Tibial nerve (tissue), 4 donors: ENCODE measurements around the gene CFAP251. TPM values are rescaled to one million over a fixed set of nuclear protein-coding genes. Genes with fewer than 3 reads are reported as not detected.

Experiments used
- DNase-seq, 2 donors: peaks; one replicate each; pipeline ENCODE4 v3.0.0-alpha.2; 2019; ENCODE audit warnings: low spot score in 2 of 2
- H3K27ac ChIP-seq, 4 donors: fragments of 200-600 bp; sonication (generic) in 3 of 4; one replicate each; pipeline ENCODE4 v1.5.1; 2017 to 2019; ENCODE audit warnings: mild to moderate bottlenecking in 1 of 4
- H3K27me3 ChIP-seq, 2 donors: fragments of 200-600 bp; sonication (generic) in 1 of 2; one replicate each; pipeline versions ENCODE4 v1.5.1 to v1.6.0; 2017 to 2019
- H3K36me3 ChIP-seq, 3 donors: fragments of 200-600 bp; sonication (generic); one replicate each; pipeline ENCODE4 v1.5.1; 2018 to 2019
- H3K4me1 ChIP-seq, 4 donors: fragments of 200-600 bp; sonication (generic) in 3 of 4; one replicate each; pipeline ENCODE4 v1.5.1; 2017 to 2019
- H3K4me3 ChIP-seq, 4 donors: fragments of 200-600 bp; sonication (generic) in 3 of 4; one replicate each; pipeline ENCODE4 v1.5.1; 2017 to 2019; ENCODE audit warnings: mild to moderate bottlenecking in 1 of 4, moderate library complexity in 1 of 4
- H3K9me3 ChIP-seq, 4 donors: fragments of 200-600 bp; sonication (generic) in 3 of 4; one replicate each; pipeline ENCODE4 v1.5.1; 2017 to 2019
- CTCF ChIP-seq, 5 experiments: fragments of 200-600 bp in 3 of 5; fragments of 450-650 bp in 2 of 5; sonication (generic) in 3 of 5; IDR thresholded peaks; one replicate each; pipeline ENCODE4 v1.5.1; 2016 to 2019; ENCODE audit warnings: antibody characterized with exemption in 5 of 5, mild to moderate bottlenecking in 3 of 5, moderate library complexity in 2 of 5
- EP300 ChIP-seq, 2 donors: sonication (generic); formaldehyde crosslinking; IDR thresholded peaks; one replicate each; pipeline ENCODE4 v1.6.1; 2017; ENCODE audit warnings: antibody characterized with exemption in 2 of 2, mild to moderate bottlenecking in 1 of 2
- POLR2A ChIP-seq, 2 donors: fragments of 450-650 bp; IDR thresholded peaks; one replicate each; pipeline ENCODE4 v1.6.1; 2017; ENCODE audit warnings: antibody characterized with exemption in 2 of 2, mild to moderate bottlenecking in 2 of 2, moderate library complexity in 2 of 2
- WGBS, 2 donors: methylation state at CpG; one replicate each; pipeline ENCODE4 v1.1.5; 2018; 5-methylcytosine and 5-hydroxymethylcytosine counted together
- total RNA-seq, 4 donors: library from RNA; depleted of rRNA; stranded (reverse); fragments of >200 nt; gene quantifications; one replicate each; pipeline ENCODE4 v1.1.0, GENCODE V29; 2016

Gene CFAP251
- total RNA-seq, 4 donors from 2014 or later = 3.0 to 5.4 (median 3.9) TPM

- Histone ChIP-seq H3K4me3 (peak overlapping the region; percentile 56 to 81 (median 64)), H3K27me3 (no peaks in the 10 kb centered on the region), H3K4me1 (peaks cover 0 to 30% (median 12%) of the 10 kb centered on the region in 4 donors), H3K36me3 (no peaks in the 10 kb centered on the region), H3K27ac (peak overlapping the region in 3 of 4 donors; percentile 42 to 84 (median 71)), H3K9me3 (no peaks in the 10 kb centered on the region)
- no peak for DNase-seq
- TF ChIP-seq EP300 (IDR thresholded peaks at IDR 0.05) (no peak), POLR2A (IDR thresholded peaks at IDR 0.05) (no peak), CTCF (IDR thresholded peaks at IDR 0.05) (no peak)
- WGBS, 2 donors = 61 to 62% methylated on average over 16 of the region's 16 CpGs
These were observed 105.9 kb downstream of the CFAP251 start for GRCh38 chr12:122024132-122024785.

- Histone ChIP-seq H3K27me3 (no peaks in the 10 kb centered on the region), H3K4me3 (no peak overlapping the region), H3K9me3 (no peaks in the 10 kb centered on the region), H3K27ac (no peak overlapping the region), H3K36me3 (no peaks in the 10 kb centered on the region), H3K4me1 (peaks cover 0 to 19% (median 4%) of the 10 kb centered on the region in 4 donors)
- no peak for DNase-seq
- no peak for TF ChIP-seq POLR2A (IDR thresholded peaks at IDR 0.05)
- no peak for TF ChIP-seq EP300 (IDR thresholded peaks at IDR 0.05)
- TF ChIP-seq CTCF (IDR thresholded peaks at IDR 0.05) = no peak
- 94 to 95% methylated on average over 7 of the region's 7 CpGs for WGBS, 2 donors
These were observed 108.4 kb downstream of the CFAP251 start for GRCh38 chr12:122026706-122027333.

- no peak for DNase-seq
- Histone ChIP-seq H3K4me3 (no peak overlapping the region), H3K4me1 (peaks cover 0 to 16% (median 4%) of the 10 kb centered on the region in 4 donors), H3K36me3 (no peaks in the 10 kb centered on the region), H3K9me3 (no peaks in the 10 kb centered on the region), H3K27ac (no peak overlapping the region), H3K27me3 (no peaks in the 10 kb centered on the region)
- 67 to 83% methylated on average over 12 of the region's 12 CpGs for WGBS, 2 donors
- TF ChIP-seq EP300 (IDR thresholded peaks at IDR 0.05) (no peak), POLR2A (IDR thresholded peaks at IDR 0.05) (no peak)
These were observed 109.9 kb downstream of the CFAP251 start for GRCh38 chr12:122028165-122028904.

- 85 to 88% methylated on average over 23 of the region's 23 CpGs for WGBS, 2 donors
These were observed 110.6 kb downstream of the CFAP251 start for GRCh38 chr12:122028905-122029560.

GRCh38 chr12:122029620-122030423 lies 111.4 kb downstream of the CFAP251 start:
- H3K36me3 ChIP-seq = peaks cover 0 to 2% (median 0%) of the 10 kb centered on the region in 3 donors
- peak overlapping the region in 1 of 4 donors; percentile 36 for H3K27ac ChIP-seq
- H3K27me3 ChIP-seq = no peaks in the 10 kb centered on the region
- no peaks in the 10 kb centered on the region for H3K9me3 ChIP-seq
- WGBS, 2 donors = 58% methylated on average over 18 to 26 of the region's 28 CpGs
- TF ChIP-seq EP300 (IDR thresholded peaks at IDR 0.05) (no peak), CTCF (IDR thresholded peaks at IDR 0.05) (no peak)
- DNase-seq = no peak
- peaks cover 0 to 6% (median 0%) of the 10 kb centered on the region in 4 donors for H3K4me1 ChIP-seq
- H3K4me3 ChIP-seq = no peak overlapping the region

More at GRCh38 chr12:122028905-122029560, 110.6 kb downstream of the CFAP251 start:
- Histone ChIP-seq H3K4me3 (no peak overlapping the region), H3K27me3 (no peaks in the 10 kb centered on the region), H3K9me3 (no peaks in the 10 kb centered on the region), H3K4me1 (peaks cover 0 to 9% (median 1%) of the 10 kb centered on the region in 4 donors), H3K27ac (peak overlapping the region in 1 of 4 donors; percentile 36), H3K36me3 (no peaks in the 10 kb centered on the region)
- no peak for DNase-seq
- TF ChIP-seq EP300 (IDR thresholded peaks at IDR 0.05) = no peak
